Measurements from ENCODE around the gene IL12RB2. TPM values are rescaled to one million over a fixed set of nuclear protein-coding genes. Genes with fewer than 3 reads are reported as not detected.

The IL12RB2 gene
- total RNA-seq, 4 donors from 2014 or later = 0.50 to 2.8 (median 1.7) TPM; not detected in 1

DNA sequence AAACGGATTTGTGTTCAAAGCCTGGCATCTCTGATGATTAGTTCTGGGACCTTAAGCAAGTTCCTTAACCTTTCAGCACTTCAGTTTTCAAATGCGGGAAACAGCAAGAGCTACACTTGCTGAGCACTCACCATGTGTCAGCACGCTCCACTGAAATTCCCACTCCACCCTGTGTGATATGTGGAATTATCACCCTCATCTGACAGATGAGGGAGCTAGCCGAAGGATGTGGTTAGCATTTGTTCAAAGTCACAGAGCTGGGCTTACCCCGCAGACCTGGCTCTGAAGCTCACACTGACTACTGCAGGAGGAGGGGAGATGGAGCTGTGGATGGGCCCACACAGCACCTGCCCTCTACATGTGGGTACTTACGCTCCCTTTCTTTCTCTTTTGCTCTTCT is 29.1 kb downstream of the IL12RB2 start:
- no peaks in the 10 kb centered on the region for H3K9me3 ChIP-seq
- peaks cover 0 to 16% (median 0%) of the 10 kb centered on the region in 3 donors for H3K4me1 ChIP-seq
- H3K4me3 ChIP-seq = no peak overlapping the region
- TF ChIP-seq POLR2A (IDR thresholded peaks at IDR 0.05) (no peak), CTCF (IDR thresholded peaks at IDR 0.05) (no peak), EP300 (IDR thresholded peaks at IDR 0.05) (no peak), POLR2AphosphoS5 (IDR thresholded peaks at IDR 0.05) (no peak)
- no peaks in the 10 kb centered on the region for H3K36me3 ChIP-seq
- WGBS, 2 donors (ENCODE audit: low coverage in 1 of 2) = 87 to 90% methylated on average over 5 to 6 of the region's 6 CpGs
- no peak for ATAC-seq
- H3K27me3 ChIP-seq = no peaks in the 10 kb centered on the region
- no peak overlapping the region for H3K27ac ChIP-seq

DNA sequence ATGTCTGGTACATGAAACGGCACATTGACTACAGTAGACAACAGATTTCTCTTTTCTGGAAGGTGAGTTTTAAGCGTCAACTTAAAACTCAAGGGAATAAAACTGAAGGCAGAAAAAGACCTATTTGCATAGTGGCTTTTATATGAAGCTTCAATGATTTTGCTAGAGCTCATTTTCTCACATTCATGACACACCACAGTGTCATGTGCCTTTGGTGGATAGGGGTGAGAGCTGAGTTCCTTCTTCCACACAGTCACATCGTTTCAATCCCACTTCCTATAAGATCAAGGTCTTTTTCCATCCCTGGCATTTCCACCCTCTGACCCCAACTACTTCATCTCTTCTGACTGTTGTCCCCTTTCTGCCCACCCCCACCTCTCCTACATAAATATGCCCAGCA is 31.0 kb downstream of the IL12RB2 start:
- TF ChIP-seq POLR2A (IDR thresholded peaks at IDR 0.05) = no peak
- no peak for TF ChIP-seq POLR2AphosphoS5 (IDR thresholded peaks at IDR 0.05)
- TF ChIP-seq EP300 (IDR thresholded peaks at IDR 0.05) = no peak
- no peak for TF ChIP-seq CTCF (IDR thresholded peaks at IDR 0.05)
- 75 to 80% methylated on average over 3 of the region's 3 CpGs for WGBS, 2 donors (ENCODE audit: low coverage in 1 of 2)
- H3K27ac ChIP-seq = no peak overlapping the region
- no peak overlapping the region for H3K4me3 ChIP-seq
- ATAC-seq = no peak
- peaks cover 0 to 16% (median 0%) of the 10 kb centered on the region in 3 donors for H3K4me1 ChIP-seq
- no peaks in the 10 kb centered on the region for H3K36me3 ChIP-seq
- H3K9me3 ChIP-seq = no peaks in the 10 kb centered on the region
- no peaks in the 10 kb centered on the region for H3K27me3 ChIP-seq

DNA sequence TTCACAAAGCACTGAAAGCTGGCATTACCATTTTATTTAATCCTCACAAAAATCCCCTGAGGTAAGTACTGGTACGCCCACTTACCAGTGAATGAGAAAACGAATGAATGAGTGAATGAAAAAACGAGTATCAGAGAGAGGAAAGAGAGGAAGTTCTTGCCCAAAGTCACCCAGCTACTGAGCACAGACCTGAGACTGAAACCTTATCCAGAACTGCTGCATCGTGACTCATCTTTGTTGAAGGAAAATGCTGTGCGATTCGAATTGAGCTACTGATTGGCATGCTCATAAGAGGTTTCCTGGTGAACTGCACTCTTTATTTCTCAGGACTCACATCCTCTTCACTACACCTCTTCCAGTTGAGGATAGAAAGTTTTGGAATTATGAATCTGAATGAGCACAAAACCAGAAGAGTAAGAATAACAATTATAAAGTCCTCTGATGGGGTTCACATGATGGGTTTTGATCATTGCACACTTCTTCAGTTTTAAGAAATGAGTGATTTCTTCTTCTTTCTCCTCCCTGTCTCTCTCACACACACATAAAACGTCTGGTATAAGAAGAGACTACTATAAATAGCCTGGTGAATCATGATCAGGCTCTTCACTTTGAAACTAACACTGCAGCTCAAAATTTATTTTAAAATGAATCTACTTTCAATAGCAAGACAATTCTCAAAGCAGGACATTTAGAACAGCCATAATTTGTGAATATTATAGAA is 32.1 kb downstream of the IL12RB2 start:
- H3K4me3 ChIP-seq = no peak overlapping the region
- peaks cover 0 to 16% (median 0%) of the 10 kb centered on the region in 3 donors for H3K4me1 ChIP-seq
- H3K27me3 ChIP-seq = no peaks in the 10 kb centered on the region
- ATAC-seq = no peak
- no peak for TF ChIP-seq EP300 (IDR thresholded peaks at IDR 0.05)
- no peak for TF ChIP-seq POLR2A (IDR thresholded peaks at IDR 0.05)
- TF ChIP-seq POLR2AphosphoS5 (IDR thresholded peaks at IDR 0.05) = no peak
- TF ChIP-seq CTCF (IDR thresholded peaks at IDR 0.05) = no peak
- no peak overlapping the region for H3K27ac ChIP-seq
- H3K36me3 ChIP-seq = no peaks in the 10 kb centered on the region
- WGBS, 2 donors (ENCODE audit: low coverage in 1 of 2) = 18 to 19% methylated on average over 6 to 7 of the region's 7 CpGs
- no peaks in the 10 kb centered on the region for H3K9me3 ChIP-seq

GRCh38 chr1:67342076-67342890 is 34.6 kb downstream of the IL12RB2 start:
- no peak for TF ChIP-seq POLR2A (IDR thresholded peaks at IDR 0.05)
- no peak for TF ChIP-seq EP300 (IDR thresholded peaks at IDR 0.05)
- TF ChIP-seq CTCF (IDR thresholded peaks at IDR 0.05) = no peak
- TF ChIP-seq POLR2AphosphoS5 (IDR thresholded peaks at IDR 0.05) = no peak
- H3K4me1 ChIP-seq = peaks cover 0 to 16% (median 0%) of the 10 kb centered on the region in 3 donors
- no peaks in the 10 kb centered on the region for H3K9me3 ChIP-seq
- no peak overlapping the region for H3K4me3 ChIP-seq
- no peaks in the 10 kb centered on the region for H3K36me3 ChIP-seq
- no peaks in the 10 kb centered on the region for H3K27me3 ChIP-seq
- ATAC-seq = no peak
- WGBS, 2 donors (ENCODE audit: low coverage in 1 of 2) = 67 to 94% methylated on average over 4 of the region's 5 CpGs
- no peak overlapping the region for H3K27ac ChIP-seq
